Stimulated activated CD4-positive, alpha-beta T cell treated with anti-CD3 and anti-CD28 coated beads, TNF-alpha, amount 100 ng/mL, for 4 hours (primary cell): ENCODE measurements around the gene CSPG4.
"Not testable (repeated sequence)": the region's sequence is repeated elsewhere in the genome, so short reads cannot be mapped to it uniquely, and the experiment has no call there.

Source experiments
- DNase-seq, 3 experiments: peaks; one replicate each; pipeline ENCODE4 v3.0.0-alpha.2; 2020; ENCODE audit warnings: low read depth in 3 of 3

The CSPG4 gene

GRCh38 chr15:75723847-75724660, 11.4 kb upstream of the CSPG4 start:
- DNase-seq: no peak

- no peak for DNase-seq
Measured at GRCh38 chr15:75723171-75723846, 10.7 kb upstream of the CSPG4 start.

GRCh38 chr15:75721923-75722870, 9.5 kb upstream of the CSPG4 start:
- DNase-seq: no peak

GRCh38 chr15:75721480-75721922, 8.9 kb upstream of the CSPG4 start:
- DNase-seq: no peak

- DNase-seq: no peak
Measured at GRCh38 chr15:75720787-75721479, 8.3 kb upstream of the CSPG4 start.

- DNase-seq: no peak
Measured at GRCh38 chr15:75720297-75720696, 7.6 kb upstream of the CSPG4 start.

GRCh38 chr15:75718328-75718727, 5.7 kb upstream of the CSPG4 start:
- DNase-seq: no peak

GRCh38 chr15:75717001-75717400, 4.4 kb upstream of the CSPG4 start:
- not testable (repeated sequence) for DNase-seq

- not testable (repeated sequence) for DNase-seq
Measured at GRCh38 chr15:75716249-75716950, 3.8 kb upstream of the CSPG4 start.

- DNase-seq: not testable (repeated sequence)
Measured at GRCh38 chr15:75715312-75715832, 2.7 kb upstream of the CSPG4 start.

- no peak for DNase-seq
Measured at GRCh38 chr15:75714195-75714594, 1.5 kb upstream of the CSPG4 start.

- no peak for DNase-seq
Measured at GRCh38 chr15:75713338-75713895, 769 bp upstream of the CSPG4 start.

- not testable (repeated sequence) for DNase-seq
Measured at GRCh38 chr15:75711495-75711894, 1.2 kb downstream of the CSPG4 start.

GRCh38 chr15:75710874-75711273, 1.8 kb downstream of the CSPG4 start:
- DNase-seq: not testable (repeated sequence)

- not testable (repeated sequence) for DNase-seq
Measured at GRCh38 chr15:75709458-75709857, 3.2 kb downstream of the CSPG4 start.

GRCh38 chr15:75706682-75706954, 6.0 kb downstream of the CSPG4 start:
- DNase-seq: no peak

- no peak for DNase-seq
Measured at GRCh38 chr15:75705854-75706681, 6.6 kb downstream of the CSPG4 start.

GRCh38 chr15:75705375-75705774, 7.3 kb downstream of the CSPG4 start:
- not testable (repeated sequence) for DNase-seq

- no peak for DNase-seq
Measured at GRCh38 chr15:75704618-75705017, 8.0 kb downstream of the CSPG4 start.

GRCh38 chr15:75704263-75704615, 8.4 kb downstream of the CSPG4 start:
- no peak for DNase-seq
